ENCODE measurements around the gene COG5. TPM values are rescaled to one million over a fixed set of nuclear protein-coding genes. Genes with fewer than 3 reads are reported as not detected.
A peak's percentile ranks its signal among the peaks of the same experiment; 100 is the strongest.

The COG5 gene
- total RNA-seq, 1 donor from 2014 or later, result 47.8 TPM

DNA sequence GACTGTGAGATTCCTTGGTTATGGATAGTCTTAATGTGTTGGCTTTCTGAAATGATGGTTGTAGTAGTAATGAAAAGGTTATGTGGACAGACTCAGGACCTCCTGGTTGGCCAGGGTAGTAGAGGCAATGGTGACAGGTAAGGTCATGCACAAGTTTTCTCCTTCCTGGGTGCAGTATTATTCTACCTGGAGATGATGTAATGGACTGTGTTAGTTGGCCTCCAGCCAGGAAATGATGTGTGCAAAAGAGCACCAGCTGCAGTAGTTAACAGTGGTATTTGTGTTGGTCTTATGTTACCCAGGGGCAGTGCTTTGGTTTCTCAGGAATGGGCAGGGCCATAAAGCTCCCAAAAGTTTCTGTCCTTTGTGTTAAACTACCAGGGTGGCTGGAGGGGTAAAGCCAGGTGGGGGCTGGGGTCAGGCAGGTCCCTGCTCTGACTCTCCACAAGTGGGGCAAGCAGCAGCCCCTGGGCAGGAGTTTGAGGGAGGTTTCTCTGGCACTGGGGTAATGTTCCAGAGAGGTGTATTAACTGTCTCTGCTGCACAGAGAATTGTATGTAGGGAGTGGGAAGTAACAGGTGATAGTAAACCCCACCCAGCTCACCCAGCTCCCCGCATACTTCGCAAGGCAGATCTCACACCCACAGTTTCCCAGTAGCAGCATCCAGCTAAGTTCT, 57.6 kb downstream of the COG5 start:
- DNase-seq, result no peak

DNA sequence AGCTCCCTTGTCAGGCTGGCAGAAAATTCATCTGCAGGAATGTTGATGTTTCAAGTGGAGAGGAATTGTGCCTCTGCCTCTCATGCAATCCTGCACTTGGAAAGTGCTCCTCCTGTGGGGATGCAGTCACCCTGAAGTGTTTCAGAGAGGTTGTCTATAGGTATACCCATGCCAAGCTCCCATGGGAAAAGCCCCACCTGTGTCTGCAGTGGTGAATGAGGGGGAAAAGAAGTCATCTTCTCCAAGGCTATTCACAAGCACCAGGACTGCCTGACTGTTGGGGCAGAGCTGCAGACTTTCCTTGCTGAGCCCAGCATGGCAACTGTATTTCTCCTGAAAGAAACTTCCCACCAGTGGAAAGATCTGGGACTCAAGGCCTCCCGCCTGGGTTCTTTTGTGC, 58.4 kb downstream of the COG5 start:
- no peak for DNase-seq

DNA sequence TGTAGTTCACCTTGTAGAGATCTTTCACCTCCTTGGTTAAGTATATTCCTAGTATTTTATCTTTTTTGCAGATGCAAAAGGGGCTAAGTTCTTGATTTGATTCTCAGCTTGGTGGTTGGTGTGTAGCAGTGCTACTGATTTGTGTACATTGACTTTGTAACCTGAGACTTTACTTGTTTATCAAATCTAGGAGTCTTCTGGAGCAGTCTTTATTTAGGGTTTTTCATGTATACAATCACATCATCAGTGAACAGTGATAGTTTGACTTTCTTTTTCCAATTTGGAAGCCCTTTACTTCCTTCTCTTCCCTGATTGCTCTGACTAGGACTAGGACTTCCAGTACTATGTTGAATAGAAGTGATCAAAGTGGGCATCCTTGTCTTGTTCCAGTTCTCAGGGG, 60.0 kb downstream of the COG5 start:
- no peak for DNase-seq

DNA sequence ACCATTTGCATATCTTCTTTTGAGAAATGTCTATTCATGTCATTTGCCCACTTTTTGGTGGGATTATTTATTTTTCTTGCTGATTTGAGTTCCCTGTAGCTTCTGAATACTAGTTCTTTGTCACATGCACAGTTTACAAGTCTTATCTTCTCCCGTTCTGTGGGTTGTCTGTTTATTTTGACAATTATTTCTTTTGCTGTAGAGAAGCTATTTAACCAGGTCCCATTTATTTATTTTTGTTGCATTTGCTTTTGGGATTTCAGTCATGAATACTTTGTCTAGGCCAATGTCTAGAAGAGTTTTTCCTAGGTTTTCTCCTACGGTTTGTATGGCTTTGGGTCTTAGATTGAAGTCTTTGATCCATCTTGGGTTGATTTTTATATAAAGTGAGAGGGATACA, 60.9 kb downstream of the COG5 start:
- DNase-seq, result no peak

DNA sequence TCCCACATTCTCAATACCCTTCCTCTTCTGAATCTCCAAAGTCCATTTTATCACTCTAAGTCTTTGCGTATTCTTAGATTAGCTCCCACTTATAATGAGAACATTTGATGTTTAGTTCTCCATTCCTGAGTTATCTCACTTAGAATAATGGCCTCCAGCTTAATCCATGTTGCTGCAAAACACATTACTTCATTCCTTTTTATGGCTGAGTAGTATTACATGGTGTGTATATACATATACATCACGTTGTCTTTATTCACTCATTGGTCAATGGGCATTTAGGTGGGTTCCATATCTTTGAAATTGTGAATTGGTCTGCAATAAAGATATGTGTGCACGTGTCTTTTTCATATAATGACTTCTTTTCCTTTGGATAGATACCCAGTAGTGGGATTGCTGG, 61.6 kb downstream of the COG5 start:
- no peak for DNase-seq

GRCh38 chr7:107501593-107501992, 62.1 kb downstream of the COG5 start:
- DNase-seq, result no peak

- DNase-seq, result no peak
Measured at GRCh38 chr7:107499731-107500130, 64.0 kb downstream of the COG5 start.

DNA sequence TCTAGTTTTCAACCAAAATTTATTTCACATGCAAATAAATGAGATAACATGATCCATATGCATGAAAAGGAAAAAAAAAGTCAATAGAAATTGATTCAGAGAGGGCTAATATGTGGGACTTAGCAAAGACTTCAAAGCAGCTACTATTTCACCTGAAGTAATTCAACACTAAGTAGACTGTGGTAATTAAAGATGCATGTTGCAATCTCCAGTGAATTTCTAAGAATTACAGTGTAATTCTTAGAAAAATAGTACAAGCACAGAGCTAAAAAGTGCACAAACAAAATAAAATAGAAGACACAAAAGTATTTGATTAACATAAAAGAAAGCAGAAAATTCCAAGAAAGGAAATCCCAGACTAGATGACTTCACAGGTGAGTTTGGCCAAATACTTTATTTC, 68.2 kb downstream of the COG5 start:
- no peak for DNase-seq

DNA sequence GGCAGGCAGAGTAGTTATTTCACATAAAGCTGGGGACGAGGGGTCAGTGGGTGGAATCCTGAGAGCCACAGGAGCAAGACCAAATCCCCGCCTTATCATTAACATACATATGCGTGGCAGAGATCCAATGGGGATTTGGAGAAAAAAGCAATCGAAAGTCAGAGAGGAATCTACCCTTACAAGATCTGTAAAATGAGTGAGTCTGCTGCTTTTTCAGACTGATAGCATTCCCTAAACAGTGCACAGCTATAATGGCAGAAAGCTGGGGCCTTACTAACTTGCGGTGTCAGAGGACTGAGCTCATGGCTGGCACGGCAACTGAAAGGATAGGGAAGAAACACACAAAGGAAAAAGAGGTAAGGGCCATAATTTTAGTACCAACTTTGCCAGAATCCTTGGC, 68.8 kb downstream of the COG5 start:
- no peak for DNase-seq

GRCh38 chr7:107494315-107494751, 69.4 kb downstream of the COG5 start:
- DNase-seq, result no peak

DNA sequence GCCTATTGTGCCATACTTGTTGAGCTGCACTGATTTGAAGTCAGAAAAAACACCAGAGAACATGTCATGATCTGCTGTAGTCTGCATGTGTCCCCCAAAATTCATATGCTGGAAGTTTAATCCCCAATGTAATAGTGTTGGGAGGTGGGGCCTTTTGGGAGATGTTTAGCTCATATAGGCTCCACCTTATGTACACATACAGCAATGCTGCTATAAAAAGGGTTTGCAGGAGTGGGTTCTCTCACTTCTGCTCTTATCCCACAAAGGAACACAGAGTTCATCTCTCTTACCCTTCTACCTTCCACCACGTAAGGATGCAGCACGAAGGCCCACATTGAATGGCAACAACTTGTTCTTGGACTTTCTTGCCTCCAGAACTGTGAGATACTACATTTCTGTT, 70.8 kb downstream of the COG5 start:
- no peak for DNase-seq

- no peak for DNase-seq
Measured at GRCh38 chr7:107486041-107486440, 77.7 kb downstream of the COG5 start.

GRCh38 chr7:107482571-107482970, 81.1 kb downstream of the COG5 start:
- DNase-seq, result no peak

GRCh38 chr7:107480932-107481331, 82.8 kb downstream of the COG5 start:
- no peak for DNase-seq

DNA sequence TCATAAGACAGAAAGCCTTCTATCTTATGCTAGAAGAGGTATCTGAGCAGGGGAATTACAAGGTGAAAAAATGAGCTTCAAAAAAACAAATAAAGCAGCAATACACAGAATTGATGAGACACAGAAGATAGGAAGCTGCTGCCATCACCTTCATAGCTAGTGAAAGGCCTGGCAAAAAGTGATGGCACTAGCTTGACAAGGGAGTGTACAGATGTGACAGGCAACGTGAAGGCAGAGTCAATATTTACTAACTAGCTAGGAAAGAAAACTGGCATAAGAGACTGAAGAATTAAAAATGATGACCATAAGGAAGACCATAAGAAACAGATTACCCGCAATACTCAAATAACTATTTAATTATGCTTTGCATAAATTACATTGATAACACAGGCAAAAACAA, 84.4 kb downstream of the COG5 start:
- no peak for DNase-seq

DNA sequence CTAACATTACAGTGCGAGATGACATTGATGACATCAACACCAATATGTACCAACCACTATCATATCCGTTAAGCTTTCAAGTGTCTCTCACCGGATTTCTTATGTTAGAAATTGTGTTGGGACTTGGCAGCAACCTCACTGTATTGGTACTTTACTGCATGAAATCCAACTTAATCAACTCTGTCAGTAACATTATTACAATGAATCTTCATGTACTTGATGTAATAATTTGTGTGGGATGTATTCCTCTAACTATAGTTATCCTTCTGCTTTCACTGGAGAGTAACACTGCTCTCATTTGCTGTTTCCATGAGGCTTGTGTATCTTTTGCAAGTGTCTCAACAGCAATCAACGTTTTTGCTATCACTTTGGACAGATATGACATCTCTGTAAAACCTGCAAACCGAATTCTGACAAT, 89.6 kb downstream of the COG5 start:
- no peak for DNase-seq

DNA sequence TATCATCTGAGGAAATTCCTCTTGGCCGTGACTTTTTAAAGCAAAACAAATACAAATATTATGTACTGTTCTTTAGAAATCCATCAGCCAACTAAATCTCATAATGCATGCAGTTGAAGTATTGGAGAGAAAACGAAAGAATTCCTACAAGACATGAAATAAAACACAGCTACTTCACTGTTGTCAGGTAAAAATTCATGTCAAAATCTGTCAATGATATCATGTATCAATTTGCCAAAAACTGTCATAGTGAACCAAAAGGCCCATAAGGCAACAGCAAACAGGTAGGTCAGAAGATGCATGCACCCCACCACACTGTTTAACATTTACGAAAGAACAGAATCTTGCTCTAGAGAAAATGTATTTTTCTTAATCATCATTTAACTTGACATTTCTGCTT, 91.6 kb downstream of the COG5 start:
- DNase-seq, result no peak

DNA sequence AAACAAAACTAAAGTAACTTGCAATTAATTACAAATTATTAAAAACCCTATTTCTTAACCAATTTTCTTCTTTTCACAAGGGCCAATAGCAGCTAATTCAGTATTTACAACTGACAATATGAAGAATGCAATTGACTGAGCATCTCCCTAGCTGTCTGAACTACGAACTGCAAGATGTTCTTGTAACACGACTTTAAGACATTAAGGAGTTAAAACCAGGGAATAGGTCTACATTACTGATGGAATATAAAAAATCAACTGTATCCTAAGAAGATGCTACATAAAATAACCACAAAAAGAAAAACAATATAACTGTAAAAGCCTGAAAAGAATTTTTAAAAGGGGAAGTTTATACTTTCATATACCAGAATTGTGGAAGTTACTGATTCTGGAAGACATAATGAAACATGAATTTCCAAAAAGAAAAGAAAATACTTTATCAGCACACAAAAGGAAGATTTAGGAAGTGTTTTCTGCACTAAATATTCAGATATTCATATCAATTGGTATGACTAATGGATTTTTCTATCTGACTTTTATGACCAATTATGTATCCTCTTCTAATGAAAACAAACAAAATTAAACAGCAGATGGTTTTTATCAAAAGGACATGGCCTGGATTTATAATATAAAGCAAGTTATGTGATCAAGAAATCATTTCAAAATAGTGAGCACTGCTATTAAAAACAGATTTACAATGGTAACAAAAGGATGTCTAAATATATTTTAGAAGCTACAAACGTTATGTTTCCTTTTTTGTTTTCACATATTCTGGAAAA, 92.2 kb downstream of the COG5 start:
- DNase-seq, result peak; percentile 8

GRCh38 chr7:107469929-107470328, 93.8 kb downstream of the COG5 start, which contains the start of gene GPR22:
GPR22 (plus strand) TSS chr7:107470057; CDS start chr7:107474061, 4,004 bp downstream.
- no peak for DNase-seq

GRCh38 chr7:107468824-107469223, 94.9 kb downstream of the COG5 start:
- no peak for DNase-seq

GRCh38 chr7:107467972-107468371, 95.7 kb downstream of the COG5 start:
- no peak for DNase-seq

DNA sequence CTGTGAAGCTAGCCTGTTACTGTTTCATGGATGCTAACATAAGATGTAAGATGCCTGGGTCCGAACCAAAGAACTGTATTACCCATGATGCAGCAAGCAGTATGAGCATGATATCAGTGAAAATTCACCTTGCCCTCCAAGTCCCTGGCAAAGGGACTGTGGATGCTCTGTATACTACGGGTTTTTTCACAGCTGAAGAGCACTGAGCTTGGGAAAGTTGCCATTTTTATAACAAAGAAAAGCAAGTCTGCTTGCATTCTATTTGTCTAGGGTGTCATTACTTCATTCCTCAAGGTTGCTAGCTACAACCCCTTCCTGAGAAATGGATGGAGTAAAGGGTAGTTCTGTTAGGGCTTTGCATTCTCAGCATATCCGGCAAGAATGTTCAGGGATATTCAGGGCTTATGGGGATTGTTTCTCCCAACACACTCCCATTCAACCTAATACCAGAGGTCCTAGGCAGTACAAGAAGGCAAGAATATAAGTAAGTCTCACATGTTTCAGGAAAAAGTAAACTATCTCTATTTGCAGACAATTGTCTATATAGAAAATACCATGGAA, 99.0 kb downstream of the COG5 start:
- DNase-seq, result no peak
